Measurements from ENCODE around the gene CPTP. TPM values are rescaled to one million over a fixed set of nuclear protein-coding genes. Genes with fewer than 3 reads are reported as not detected.

Gene CPTP
- polyA plus RNA-seq, 1 donor from 2014 or later, result 9.9 TPM

GRCh38 chr1:1371364-1371745 is 46.8 kb downstream of the CPTP start:
- Histone ChIP-seq H3K27ac (ENCODE audit: low read length) (no peak overlapping the region), H3K4me3 (ENCODE audit: low read length) (no peak overlapping the region), H4K20me1 (ENCODE audit: insufficient read depth) (no peaks in the 10 kb centered on the region), H3K9me3 (ENCODE audit: low read length) (no peaks in the 10 kb centered on the region), H3K9me2 (ENCODE audit: insufficient read depth, low read length) (no peaks in the 10 kb centered on the region), H2AFZ (ENCODE audit: low read depth, low read length) (no peak overlapping the region), H3K79me2 (replicated peaks; ENCODE audit: insufficient read depth, low read length) (no peaks in the 10 kb centered on the region), H3K27me3 (ENCODE audit: insufficient read depth, low read depth, low read length) (no peaks in the 10 kb centered on the region), H3K4me2 (ENCODE audit: low read length) (no peak overlapping the region), H3K36me3 (ENCODE audit: insufficient read depth, low read length) (no peaks in the 10 kb centered on the region), H3F3A (ENCODE audit: insufficient read depth, low read length, poor library complexity, severe bottlenecking) (no peaks in the 10 kb centered on the region), H3K9ac (ENCODE audit: low read length) (no peak overlapping the region)
- no peak for TF ChIP-seq REST (IDR thresholded peaks at IDR 0.05; ENCODE audit: borderline replicate concordance)
- TF ChIP-seq SMC3 (conservative IDR thresholded peaks at IDR 0.05; ENCODE audit: poor library complexity), result no peak
- no peak for TF ChIP-seq CTCF (IDR thresholded peaks at IDR 0.05; ENCODE audit: poor library complexity, severe bottlenecking)
- TF ChIP-seq EZH2 (IDR thresholded peaks at IDR 0.05; ENCODE audit: borderline replicate concordance, insufficient read depth, low read length, poor library complexity, severe bottlenecking), result no peak
- no peak for TF ChIP-seq RAD21 (conservative IDR thresholded peaks at IDR 0.05)
- no peak for TF ChIP-seq POLR2AphosphoS5 (IDR thresholded peaks at IDR 0.05)
- TF ChIP-seq MXI1 (conservative IDR thresholded peaks at IDR 0.05; ENCODE audit: poor library complexity, severe bottlenecking), result no peak
- no peak for TF ChIP-seq EP300 (conservative IDR thresholded peaks at IDR 0.05; ENCODE audit: poor library complexity, severe bottlenecking)
- no peak for TF ChIP-seq TAF1 (IDR thresholded peaks at IDR 0.05; ENCODE audit: low read depth)

- Histone ChIP-seq H3K9ac (ENCODE audit: low read length) (no peak overlapping the region), H2AFZ (ENCODE audit: low read depth, low read length) (no peak overlapping the region), H3F3A (ENCODE audit: insufficient read depth, low read length, poor library complexity, severe bottlenecking) (no peaks in the 10 kb centered on the region), H3K4me3 (ENCODE audit: low read length) (no peak overlapping the region), H3K27me3 (ENCODE audit: insufficient read depth, low read depth, low read length) (no peaks in the 10 kb centered on the region), H3K27ac (ENCODE audit: low read length) (no peak overlapping the region), H3K9me2 (ENCODE audit: insufficient read depth, low read length) (no peaks in the 10 kb centered on the region), H3K9me3 (ENCODE audit: low read length) (no peaks in the 10 kb centered on the region), H3K36me3 (ENCODE audit: insufficient read depth, low read length) (no peaks in the 10 kb centered on the region), H3K4me2 (ENCODE audit: low read length) (no peak overlapping the region), H4K20me1 (ENCODE audit: insufficient read depth) (no peaks in the 10 kb centered on the region), H3K79me2 (replicated peaks; ENCODE audit: insufficient read depth, low read length) (no peaks in the 10 kb centered on the region)
- TF ChIP-seq MXI1 (conservative IDR thresholded peaks at IDR 0.05; ENCODE audit: poor library complexity, severe bottlenecking) (no peak), SMC3 (conservative IDR thresholded peaks at IDR 0.05; ENCODE audit: poor library complexity) (peak; percentile 73), CTCF (IDR thresholded peaks at IDR 0.05; ENCODE audit: poor library complexity, severe bottlenecking) (peak; percentile 79), TAF1 (IDR thresholded peaks at IDR 0.05; ENCODE audit: low read depth) (no peak), REST (IDR thresholded peaks at IDR 0.05; ENCODE audit: borderline replicate concordance) (no peak), RAD21 (conservative IDR thresholded peaks at IDR 0.05) (peak; percentile 59)
Observed at GRCh38 chr1:1371746-1372711, 47.4 kb downstream of the CPTP start.

Measured in neural cell (in vitro differentiated cells).